ENCODE measurements around the gene HAUS7.
A peak's percentile ranks its signal among the peaks of the same experiment; 100 is the strongest.

The HAUS7 gene

GRCh38 chrX:153470411-153471363 lies at the start of gene HAUS7:
Gene HAUS7, minus strand, starts transcription at chrX:153470576. Its CDS starts 19 bp downstream, at chrX:153470557.
- peak; percentile 85 for DNase-seq

- no peak for DNase-seq
Measured at GRCh38 chrX:153519569-153520286, 49.4 kb upstream of the HAUS7 start.

GRCh38 chrX:153517946-153518834 lies 47.8 kb upstream of the HAUS7 start:
- no peak for DNase-seq

- DNase-seq: no peak
Measured at GRCh38 chrX:153517423-153517822, 47.0 kb upstream of the HAUS7 start, which contains the start of gene ATP2B3. Gene ATP2B3, plus strand, starts transcription at chrX:153517642. Its CDS starts 18,606 bp downstream, at chrX:153536248.

- no peak for DNase-seq
Measured at GRCh38 chrX:153516073-153516472, 45.7 kb upstream of the HAUS7 start.

GRCh38 chrX:153515435-153515834 lies 45.1 kb upstream of the HAUS7 start:
- DNase-seq: no peak

- DNase-seq: no peak
Measured at GRCh38 chrX:153514259-153514658, 43.9 kb upstream of the HAUS7 start.

GRCh38 chrX:153513265-153513664 lies 42.9 kb upstream of the HAUS7 start:
- no peak for DNase-seq

GRCh38 chrX:153512501-153512893 lies 42.1 kb upstream of the HAUS7 start:
- no peak for DNase-seq

- DNase-seq: no peak
Measured at GRCh38 chrX:153511784-153512500, 41.6 kb upstream of the HAUS7 start.

GRCh38 chrX:153510383-153510782 lies 40.0 kb upstream of the HAUS7 start:
- DNase-seq: no peak

- DNase-seq: no peak
Measured at GRCh38 chrX:153509592-153509991, 39.2 kb upstream of the HAUS7 start.

- no peak for DNase-seq
Measured at GRCh38 chrX:153507484-153508178, 37.3 kb upstream of the HAUS7 start.

GRCh38 chrX:153505361-153505760 lies 35.0 kb upstream of the HAUS7 start:
- no peak for DNase-seq

GRCh38 chrX:153504445-153505016 lies 34.2 kb upstream of the HAUS7 start:
- DNase-seq: no peak

- no peak for DNase-seq
Measured at GRCh38 chrX:153502796-153503195, 32.4 kb upstream of the HAUS7 start.

GRCh38 chrX:153502131-153502530 lies 31.8 kb upstream of the HAUS7 start:
- no peak for DNase-seq

- no peak for DNase-seq
Measured at GRCh38 chrX:153501530-153501929, 31.2 kb upstream of the HAUS7 start.

- DNase-seq: no peak
Measured at GRCh38 chrX:153500676-153501280, 30.4 kb upstream of the HAUS7 start.

- no peak for DNase-seq
Measured at GRCh38 chrX:153499876-153500275, 29.5 kb upstream of the HAUS7 start.

- no peak for DNase-seq
Measured at GRCh38 chrX:153499341-153499740, 29.0 kb upstream of the HAUS7 start.
